Umbilical cord (tissue), 2 donors: ENCODE results near the gene TBPL1. TPM values are rescaled to one million over a fixed set of nuclear protein-coding genes. Genes with fewer than 3 reads are reported as not detected.
"Not testable (repeated sequence)": the region's sequence is repeated elsewhere in the genome, so short reads cannot be mapped to it uniquely, and the experiment has no call there.

Experiments
- DNase-seq: peaks from one replicate; pipeline ENCODE4 v3.0.0-alpha.2; 2015; ENCODE audit warnings: low spot score
- total RNA-seq: library from RNA; depleted of rRNA; stranded (reverse); fragments of >200 nt; gene quantifications from one replicate; pipeline ENCODE4 v1.2.3, GENCODE V29; 2014; ENCODE audit warnings: low replicate concordance; ENCODE audit not compliant: insufficient read depth

The TBPL1 gene
- total RNA-seq, 1 donor from 2014 or later: 18.8 TPM

DNA sequence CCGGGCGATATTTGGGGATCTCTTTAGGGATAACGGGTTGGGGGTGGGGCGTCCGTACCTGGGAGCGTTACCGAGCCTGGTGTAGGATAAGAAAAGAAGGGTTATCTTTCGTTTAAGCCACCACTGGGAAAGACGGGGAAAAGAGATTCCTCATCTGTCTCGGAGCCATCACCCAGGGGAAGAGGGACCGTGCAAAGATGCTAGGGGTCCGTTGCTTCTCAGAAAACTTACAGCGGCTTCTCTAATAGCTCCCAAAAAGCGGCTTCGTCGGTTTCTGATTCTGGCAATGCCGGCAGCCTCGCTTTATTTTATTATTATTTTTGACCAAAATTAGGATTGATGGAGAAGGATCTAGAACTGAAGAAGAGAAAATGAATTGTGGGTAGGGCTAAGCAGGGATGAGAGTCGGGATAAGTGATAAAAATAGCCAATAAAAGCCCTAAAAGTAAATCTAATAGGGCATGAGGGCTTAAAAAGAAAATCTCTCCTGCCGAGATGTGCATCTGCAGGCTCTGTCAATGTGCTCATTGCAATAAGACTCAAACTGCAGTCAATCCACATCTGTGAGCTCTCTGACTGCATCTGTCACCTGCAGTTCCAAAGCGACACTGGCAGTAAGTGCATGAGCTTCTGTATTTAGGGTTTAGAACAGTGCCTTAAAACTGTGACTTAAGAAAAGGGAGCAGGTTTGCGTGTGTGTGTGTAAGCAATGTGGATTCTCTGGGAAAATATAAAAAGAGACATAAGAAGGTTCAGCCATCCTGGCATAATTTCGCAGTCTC, 801 bp downstream of the TBPL1 start:
- peak; percentile 2 for DNase-seq

DNA sequence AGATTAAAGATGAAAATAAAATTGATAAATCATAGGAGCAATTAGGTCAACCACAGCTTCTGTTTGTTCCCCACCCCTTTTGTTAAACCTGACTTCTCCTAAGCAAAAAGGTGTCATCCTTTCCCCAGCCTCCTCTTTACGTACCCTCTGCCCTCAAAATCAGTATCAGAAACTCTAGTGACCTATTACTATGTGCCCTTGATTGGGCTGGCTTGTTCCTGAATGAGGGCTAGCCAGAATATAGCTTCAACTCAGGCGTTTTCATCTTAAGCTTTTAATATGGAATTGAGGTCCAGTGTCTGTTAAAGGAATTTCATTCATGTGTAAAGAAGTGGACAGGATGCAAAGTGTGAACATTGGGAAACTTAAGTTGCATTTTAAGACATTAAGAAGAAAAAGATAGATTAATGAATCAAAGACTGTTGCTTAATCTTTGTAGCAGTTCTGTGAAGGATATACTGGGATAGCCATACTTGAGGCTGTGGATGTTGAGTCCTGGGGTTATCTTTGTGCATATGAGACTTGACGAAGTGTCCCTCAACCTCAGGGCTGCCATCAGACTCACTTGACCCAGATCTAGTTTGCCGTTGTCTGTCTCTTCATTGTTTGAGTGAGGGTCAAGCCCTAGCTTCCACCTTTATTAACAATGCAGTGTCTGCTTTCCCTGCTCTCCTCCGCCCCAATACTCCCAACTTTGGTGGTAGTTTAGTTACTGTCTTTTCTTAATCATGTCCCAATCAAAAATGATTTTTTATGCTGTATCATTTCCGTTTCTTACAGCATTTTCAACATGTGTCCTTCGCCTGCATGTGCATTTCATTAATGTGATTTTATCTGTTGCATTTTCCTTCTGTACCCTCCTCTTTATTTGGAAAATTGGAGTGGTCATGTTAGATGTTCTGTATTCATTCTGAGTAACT, 1.9 kb downstream of the TBPL1 start:
- no peak for DNase-seq

DNA sequence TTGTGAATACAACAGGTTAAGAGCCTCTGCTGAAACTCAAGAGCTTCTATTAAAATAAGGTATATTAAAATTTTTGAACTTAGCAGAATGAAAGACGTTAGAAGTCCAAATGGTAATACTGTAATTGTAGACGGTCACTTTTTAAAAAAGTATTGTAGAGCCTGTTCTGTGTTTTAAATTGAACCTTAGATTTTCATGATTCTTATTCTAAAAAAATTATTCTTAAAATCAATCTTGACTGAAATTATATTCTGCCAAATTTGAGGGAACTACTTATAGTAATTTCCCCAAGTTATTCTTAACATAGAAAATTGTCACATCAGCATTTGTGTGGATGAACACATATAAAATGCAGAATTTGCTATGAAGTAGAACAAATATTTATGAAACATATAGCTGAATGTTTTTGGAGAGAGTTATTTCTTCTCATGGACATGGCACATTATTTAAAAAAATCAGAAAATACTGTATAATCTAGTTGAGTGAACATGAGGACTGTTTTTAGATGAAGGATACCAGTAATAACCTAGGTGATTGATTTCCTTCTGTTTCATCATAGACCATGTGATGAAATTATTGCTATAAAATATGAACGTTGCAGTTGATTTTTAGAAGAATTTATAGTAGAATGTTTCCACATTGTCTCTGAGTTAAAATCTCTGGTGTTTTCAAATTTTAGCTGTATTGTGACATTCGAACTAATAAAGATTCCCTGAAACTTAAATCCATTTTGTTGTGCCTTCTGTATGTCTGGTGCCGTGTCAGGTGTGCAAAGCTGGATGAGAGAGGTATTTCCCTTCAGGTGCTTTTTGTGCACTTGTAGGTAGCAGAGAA, 2.8 kb downstream of the TBPL1 start:
- DNase-seq: no peak

DNA sequence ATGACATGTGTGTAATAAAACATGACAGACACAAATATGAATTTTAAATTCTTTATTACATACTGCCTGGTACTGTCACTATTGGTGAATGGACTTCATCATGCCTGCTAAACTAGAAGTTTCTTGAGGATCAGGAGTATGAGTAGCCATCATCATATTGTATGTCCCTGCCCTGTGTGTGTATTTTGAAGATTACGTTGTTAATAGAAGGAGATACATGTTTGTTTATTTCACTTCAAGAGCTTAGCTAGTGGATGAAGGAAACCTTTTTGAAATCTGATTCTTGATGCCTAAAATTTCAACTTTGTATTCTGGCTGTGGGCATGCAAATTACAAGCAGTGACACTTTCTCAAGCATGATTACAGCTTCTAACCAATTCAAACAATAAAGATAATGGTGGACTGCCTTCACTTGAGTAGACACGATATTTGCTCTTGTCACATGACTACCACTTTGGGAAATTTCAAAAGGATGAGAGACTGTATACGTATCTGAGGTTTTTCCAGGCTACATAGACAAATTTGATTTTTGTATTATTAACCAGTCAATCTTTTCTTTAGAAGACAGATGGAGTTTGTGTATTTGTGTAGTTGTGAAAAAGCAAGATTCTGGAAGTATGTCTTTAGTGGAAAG, 3.5 kb downstream of the TBPL1 start:
- DNase-seq: no peak

DNA sequence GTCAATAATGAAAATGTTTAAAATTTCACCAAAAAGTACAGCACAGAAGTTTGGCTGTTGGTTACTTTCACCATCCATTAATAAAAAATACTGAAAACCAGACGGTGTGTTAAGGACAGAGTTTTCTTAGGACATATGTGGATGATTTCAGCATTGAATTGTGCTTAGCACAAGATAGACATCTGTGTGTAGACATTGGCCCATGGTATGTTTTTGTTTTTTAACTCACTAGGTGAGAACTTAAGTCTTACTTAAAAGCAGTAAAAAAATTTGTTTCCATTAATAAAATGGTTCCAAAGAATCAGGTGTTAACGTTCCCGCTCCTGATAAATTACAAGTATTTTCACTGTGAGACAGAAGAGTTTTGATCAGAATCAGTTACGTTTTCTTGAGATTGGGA, 4.2 kb downstream of the TBPL1 start:
- DNase-seq: no peak

DNA sequence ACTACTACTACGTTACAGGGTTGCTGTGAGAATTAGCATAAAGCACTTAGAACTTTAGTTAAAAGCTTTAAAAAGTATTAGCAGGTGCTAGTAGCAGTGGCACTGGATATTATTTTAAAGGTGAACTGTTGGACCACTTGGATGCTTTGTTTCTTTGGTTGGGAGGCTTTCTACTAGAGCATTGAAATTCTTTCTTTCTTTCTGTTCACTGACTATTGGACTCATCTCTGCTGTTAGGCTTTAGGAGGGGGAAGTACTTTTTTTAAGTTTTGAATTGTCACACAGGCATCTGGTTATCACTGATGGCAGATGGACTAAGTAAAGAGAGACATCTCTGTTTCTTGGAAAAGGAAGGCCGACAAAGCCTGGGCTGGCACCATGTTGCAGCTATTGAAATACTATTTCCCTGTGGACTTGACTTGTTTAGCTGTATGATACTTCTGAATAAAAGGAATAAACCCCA, 4.8 kb downstream of the TBPL1 start:
- DNase-seq: no peak

DNA sequence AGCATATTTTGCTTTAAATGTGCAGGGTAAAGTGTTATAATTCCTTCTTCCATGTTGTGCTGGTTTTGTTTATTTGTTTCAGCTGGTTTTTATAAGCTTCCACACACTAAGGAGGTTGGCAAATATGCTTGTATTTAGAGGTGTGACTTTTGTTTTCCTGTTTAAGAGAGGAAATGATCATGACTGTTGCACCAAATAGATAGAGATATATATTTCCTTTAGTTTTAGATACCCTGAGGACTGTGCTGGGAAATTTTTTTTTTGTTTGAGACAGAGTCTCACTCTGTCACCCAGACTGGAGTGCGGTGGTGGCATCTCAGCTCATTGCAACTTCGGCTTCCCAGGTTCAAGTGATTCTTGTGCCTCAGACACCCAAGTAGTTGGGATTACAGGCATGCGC, 5.8 kb downstream of the TBPL1 start:
- DNase-seq: no peak

DNA sequence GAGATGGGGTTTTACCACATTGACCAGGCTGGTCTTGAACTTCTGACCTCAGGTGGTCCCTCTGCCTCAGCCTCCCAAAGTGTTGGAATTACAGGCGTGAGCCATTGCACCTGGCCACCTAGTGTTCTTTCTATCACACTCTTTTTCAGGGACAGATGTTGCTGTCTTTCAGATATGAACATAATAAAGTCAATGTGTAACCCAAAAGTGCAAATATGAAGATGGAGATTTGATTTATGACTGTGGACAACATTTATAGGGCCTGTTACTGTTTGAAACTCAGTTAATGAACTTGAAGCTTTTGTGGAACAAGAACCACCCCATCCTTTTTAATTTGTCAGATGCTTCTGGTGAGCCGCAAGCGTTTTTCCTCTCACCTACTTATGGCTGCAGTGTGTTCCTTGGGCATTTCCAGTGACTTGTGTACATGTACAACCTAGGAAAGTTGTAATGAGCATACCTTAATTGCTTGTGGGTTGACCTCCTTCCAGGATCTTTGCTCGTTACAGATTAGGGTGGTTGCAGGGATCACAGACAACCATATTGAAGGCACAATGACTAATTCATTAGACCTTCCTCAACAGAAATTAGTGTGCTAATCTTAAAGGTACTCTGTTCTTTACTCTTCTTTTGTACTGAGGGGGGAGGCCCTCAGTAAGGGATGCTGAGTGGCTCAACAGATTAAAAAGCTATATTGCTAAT, 6.8 kb downstream of the TBPL1 start:
- no peak for DNase-seq

DNA sequence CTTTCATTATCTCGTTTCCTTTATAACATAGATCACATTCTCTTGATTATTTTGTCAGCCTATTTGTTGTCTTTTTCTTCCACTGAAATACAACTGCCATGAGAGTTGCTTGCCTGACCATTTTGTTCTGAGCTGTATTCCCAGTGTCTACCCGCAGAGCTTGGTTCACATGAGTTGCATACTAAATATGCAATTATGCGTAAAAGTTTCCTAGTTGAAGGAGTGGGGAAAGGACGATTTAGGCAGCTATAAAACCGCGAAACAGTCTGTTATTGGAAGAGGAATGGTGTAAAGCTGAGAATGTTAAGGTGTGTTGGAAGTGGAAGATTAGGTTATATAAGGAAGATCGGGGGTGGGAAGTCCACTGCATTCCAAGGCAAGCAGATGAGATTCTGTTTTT, 8.8 kb downstream of the TBPL1 start:
- no peak for DNase-seq

DNA sequence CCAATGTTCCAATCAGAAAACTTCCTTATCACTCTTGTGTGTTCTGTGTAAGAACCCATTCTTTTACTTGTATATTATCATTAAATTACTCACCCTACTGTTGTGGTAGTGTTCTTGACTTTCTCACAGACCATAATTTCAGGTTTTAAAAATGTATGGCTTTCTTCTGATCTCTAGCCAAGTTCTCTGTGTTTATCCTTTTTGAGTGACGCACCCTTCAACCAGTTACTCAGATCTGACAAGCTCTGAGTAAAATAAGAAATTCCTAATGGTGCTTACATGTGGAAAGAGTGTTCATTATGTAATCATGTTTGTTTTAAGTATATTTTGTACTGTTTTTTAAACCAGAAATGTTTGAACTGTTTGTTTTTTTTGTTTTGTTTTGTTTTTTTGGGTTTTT, 11.0 kb downstream of the TBPL1 start:
- DNase-seq: peak; percentile 20

DNA sequence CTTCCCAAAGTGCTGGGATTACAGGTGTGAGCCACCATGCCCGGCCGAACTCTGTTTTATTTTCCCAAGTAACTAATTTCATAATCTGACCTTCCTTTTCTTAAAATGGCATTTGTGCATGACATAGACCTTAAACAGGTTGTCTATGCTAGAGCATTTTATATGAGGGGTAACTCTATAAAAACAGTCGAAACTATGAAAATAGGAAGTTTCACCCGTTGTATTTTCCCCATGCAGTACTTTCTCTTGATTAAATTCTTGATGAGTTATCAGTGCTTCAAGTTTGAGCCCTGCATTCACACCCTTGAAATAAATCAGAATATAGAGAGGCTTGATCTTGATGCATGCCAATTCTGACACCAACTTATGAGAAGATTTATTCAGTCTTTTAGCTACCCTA, 11.7 kb downstream of the TBPL1 start:
- no peak for DNase-seq

DNA sequence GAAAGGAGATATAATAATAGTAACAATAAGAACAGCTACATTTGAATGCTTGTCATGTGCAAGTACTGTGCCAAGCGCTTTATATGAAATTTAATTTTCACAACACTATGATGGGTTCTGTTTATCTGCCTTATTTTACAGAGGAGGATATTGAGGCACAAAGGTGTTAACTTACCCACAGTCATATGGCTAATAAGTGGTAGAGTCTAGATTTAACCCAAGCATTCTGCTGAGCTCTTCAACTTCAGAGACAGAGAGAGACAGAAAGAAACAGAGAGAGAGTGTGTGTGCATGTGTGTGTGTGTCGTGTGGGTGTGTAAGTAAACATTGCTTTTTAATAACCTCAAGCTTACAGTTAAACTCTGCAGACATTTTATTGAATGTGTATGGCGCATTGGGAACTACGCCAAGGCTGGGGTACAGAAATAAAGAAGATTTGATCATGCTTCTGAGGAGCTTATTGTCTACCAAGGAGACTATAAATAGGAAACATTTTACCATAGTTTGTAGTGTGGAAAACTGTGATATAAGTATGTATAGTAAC, 12.9 kb downstream of the TBPL1 start:
- DNase-seq: no peak

DNA sequence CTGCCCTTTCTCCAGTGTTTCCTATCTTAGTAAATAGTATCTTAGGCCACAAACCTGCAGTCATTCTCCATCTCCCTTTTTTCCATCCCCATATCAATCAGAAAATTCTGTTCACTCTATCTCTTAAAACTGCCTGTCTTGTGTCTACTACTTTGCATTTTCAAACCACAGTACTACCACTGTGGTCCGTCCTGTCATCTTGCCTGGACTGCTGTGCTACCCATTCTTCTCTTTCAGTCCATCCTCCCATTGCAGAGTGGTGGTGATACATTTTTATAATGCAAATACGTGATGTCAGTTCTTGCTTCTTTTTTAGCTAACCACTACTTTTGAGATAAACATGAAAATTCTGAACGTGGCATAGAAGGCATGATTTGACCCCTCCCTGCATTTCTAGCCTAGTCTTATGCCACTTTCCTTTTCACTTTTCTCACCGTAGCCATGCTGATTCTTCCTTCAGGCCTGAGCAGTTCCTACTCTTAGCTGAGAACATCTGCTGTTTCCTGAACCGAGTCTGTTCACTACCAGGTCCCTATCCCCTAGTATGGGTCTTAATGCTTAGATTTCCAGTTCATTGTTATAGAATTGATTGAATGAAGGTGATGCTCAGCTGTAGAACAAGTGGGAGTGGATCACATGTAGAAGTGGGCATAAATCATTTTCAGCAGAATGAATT, 13.8 kb downstream of the TBPL1 start:
- no peak for DNase-seq

DNA sequence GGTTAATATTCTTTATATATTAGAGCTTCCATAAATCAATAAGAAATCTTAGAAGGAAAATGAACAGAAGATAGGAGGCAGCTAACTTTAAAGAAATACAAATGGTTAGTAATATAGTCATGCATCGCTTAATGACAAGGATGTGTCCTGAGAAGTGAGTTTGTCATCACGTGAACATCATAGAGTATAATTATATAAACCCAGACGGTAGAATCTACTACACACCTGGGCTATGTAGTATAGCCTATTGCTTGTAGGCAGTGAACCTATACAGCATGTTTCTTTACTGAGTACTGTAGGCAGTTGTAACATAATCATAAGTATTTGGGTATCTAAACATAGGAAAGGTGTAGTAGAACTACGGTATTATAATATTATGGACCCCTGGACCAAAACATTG, 14.3 kb downstream of the TBPL1 start:
- DNase-seq: no peak

DNA sequence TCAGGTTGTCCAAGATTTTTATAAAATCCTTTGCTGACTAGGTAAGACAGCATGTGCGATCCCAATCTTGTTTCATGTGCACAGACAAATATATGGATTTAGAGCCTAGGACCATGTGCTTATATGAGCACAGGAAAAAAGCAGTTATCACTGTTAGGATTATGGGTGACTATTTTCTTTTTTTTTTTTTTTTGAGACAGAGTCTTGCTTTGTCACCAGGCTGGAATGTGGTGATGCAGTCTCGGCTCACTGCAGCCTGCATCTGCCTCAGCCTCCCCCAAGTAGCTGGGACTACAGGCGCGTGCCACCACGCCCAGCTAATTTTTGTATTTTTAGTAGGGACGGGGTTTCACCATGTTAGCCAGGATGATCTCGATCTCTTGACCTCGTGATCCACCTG, 14.8 kb downstream of the TBPL1 start:
- DNase-seq: not testable (repeated sequence)

DNA sequence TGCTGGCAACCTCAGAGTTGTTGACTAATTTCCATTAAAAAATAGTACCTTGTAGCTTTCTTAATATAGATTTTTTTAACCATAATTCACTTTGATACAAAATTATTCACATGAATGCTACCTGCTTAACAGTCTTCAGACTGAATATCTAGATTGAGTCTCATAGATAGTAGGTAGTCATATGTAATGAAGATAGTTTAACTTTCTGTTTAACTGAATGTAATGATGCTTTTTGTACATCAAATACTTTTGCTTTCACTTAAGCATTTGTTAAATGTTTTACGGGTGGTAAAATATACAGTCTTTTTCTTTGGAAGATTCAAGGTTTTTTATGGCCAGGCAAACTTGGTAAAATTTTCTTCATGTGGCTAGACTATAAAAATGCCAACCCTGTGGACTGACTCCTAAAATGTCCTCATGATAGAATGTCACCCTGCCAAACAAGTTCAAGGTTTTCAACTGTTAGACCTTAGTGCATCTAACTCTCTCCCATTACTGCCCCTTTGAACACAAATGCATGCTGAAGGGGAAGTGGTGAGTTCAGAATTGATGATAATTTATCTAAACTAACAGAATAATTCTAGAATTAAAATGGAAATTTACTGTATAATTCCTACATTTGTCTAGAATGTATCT, 16.4 kb downstream of the TBPL1 start:
- DNase-seq: no peak

DNA sequence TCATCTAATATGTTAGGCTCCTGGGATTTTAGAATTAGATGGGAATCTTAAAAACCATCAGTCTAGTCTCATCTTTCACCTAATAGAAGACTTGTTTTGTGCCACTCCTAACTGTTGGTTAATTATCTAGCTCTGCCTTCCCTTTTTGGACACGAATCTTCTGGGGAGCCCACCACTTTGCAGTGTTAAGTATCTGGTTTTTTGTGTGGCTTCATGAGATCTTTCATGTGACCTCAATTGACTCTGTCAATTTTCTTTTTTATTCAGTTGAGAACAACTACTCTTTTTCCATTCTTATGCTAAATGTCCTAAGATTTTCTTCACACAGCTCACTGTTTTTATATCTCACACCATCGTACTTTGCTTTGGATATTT, 16.9 kb downstream of the TBPL1 start:
- DNase-seq: no peak

DNA sequence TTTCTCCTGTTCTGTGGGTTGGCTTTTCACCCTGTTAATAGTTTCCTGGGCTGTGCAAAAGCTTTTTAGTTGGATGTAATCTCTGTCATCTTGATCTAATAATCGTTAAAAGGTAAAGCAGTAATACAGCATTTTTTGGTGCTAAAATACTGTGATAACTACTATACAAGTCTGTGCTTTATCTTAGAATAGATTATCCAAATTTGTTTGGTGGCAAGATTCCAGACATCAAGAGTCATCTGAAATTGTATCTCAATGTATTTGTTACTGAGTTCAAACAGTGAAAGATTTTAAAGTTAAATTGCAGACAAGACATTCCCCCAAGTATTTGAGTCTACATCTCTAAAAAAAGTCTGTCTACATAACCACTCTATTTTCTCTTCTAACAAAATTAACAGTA, 18.8 kb downstream of the TBPL1 start:
- no peak for DNase-seq

DNA sequence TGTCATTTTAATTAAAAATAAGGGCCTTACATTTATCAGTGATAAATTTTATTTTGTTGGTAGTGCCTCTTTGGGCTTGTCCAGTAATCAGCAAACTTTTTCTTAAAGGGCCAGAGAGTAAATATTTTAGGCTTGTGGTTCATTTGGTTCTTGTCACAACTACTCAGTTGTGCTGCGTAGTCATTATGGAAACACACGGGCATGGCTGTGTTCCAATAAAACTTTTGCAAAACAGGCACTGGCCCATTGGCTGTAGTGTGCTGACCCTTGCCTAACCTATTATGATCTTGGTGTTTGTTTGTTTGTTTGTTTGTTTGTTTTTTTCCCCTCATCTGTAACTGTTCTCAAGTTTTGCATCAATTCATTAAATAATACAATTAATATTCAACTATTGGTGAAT, 19.4 kb downstream of the TBPL1 start:
- DNase-seq: no peak
